Tibial artery (tissue), 4 donors: ENCODE data around the gene CLIP2.

Experiments
- DNase-seq, 2 donors: peaks; one replicate each; pipeline ENCODE4 v3.0.0-alpha.2; 2019
- H3K27ac ChIP-seq, 2 donors: fragments of 200-600 bp; sonication (generic) in 1 of 2; 1 replicate in 1 of 2; 2 replicates in 1 of 2; pipeline ENCODE4 v1.5.1; 2018 to 2019; ENCODE audit warnings: mild to moderate bottlenecking in 1 of 2
- H3K27me3 ChIP-seq, 2 donors: fragments of 200-600 bp; sonication (generic) in 1 of 2; one replicate each; pipeline versions ENCODE4 v1.5.1 to v1.6.0; 2016 to 2019
- H3K36me3 ChIP-seq, 3 donors: fragments of 200-600 bp; sonication (generic) in 2 of 3; one replicate each; pipeline ENCODE4 v1.5.1; 2016 to 2019; ENCODE audit warnings: mild to moderate bottlenecking in 2 of 3
- H3K4me1 ChIP-seq, 4 donors: fragments of 200-600 bp; sonication (generic) in 2 of 4; 1 replicate in 3 of 4; 2 replicates in 1 of 4; pipeline ENCODE4 v1.5.1; 2016 to 2019
- H3K4me3 ChIP-seq, 2 donors: fragments of 200-600 bp; sonication (generic) in 1 of 2; 1 replicate in 1 of 2; 2 replicates in 1 of 2; pipeline ENCODE4 v1.5.1; 2018 to 2019; ENCODE audit warnings: mild to moderate bottlenecking in 2 of 2
- H3K9me3 ChIP-seq, 3 donors: fragments of 200-600 bp; sonication (generic) in 1 of 3; one replicate each; pipeline ENCODE4 v1.5.1; 2016 to 2019
- CTCF ChIP-seq, 2 experiments: fragments of 200-600 bp in 1 of 2; fragments of 450-650 bp in 1 of 2; IDR thresholded peaks; one replicate each; pipeline ENCODE4 v1.5.1; 2017 to 2019; ENCODE audit warnings: antibody characterized with exemption in 2 of 2, mild to moderate bottlenecking in 1 of 2, moderate library complexity in 1 of 2
- intact Hi-C: fragments of 100-400 bp; cut with DNase I; formaldehyde crosslinking; loops from one replicate; pipeline ENCODE4 v1.15.0; 2023; ENCODE audit warnings: low total_unique reads

Gene CLIP2

GRCh38 chr7:74277636-74278035 lies 11.6 kb upstream of the CLIP2 start:
- intact Hi-C loops, result no loop called here
- no peak for DNase-seq
- no peak for TF ChIP-seq CTCF (IDR thresholded peaks at IDR 0.05)
- Histone ChIP-seq H3K4me3 (no peak overlapping the region), H3K27ac (no peak overlapping the region), H3K36me3 (no peaks in the 10 kb centered on the region), H3K9me3 (no peaks in the 10 kb centered on the region), H3K4me1 (peaks cover 0 to 30% (median 11%) of the 10 kb centered on the region in 4 donors), H3K27me3 (no peaks in the 10 kb centered on the region)

GRCh38 chr7:74280985-74281384 lies 8.2 kb upstream of the CLIP2 start:
- Histone ChIP-seq H3K4me3 (no peak overlapping the region), H3K36me3 (no peaks in the 10 kb centered on the region), H3K9me3 (no peaks in the 10 kb centered on the region), H3K27ac (no peak overlapping the region), H3K4me1 (peaks cover 0 to 21% (median 11%) of the 10 kb centered on the region in 4 donors), H3K27me3 (no peaks in the 10 kb centered on the region)
- intact Hi-C loops, result no loop called here
- no peak for TF ChIP-seq CTCF (IDR thresholded peaks at IDR 0.05)
- no peak for DNase-seq

- H3K4me1 ChIP-seq, result peaks cover 0 to 22% (median 11%) of the 10 kb centered on the region in 4 donors
Observed at GRCh38 chr7:74282748-74283459, 6.3 kb upstream of the CLIP2 start.

GRCh38 chr7:74283858-74284447 lies 5.3 kb upstream of the CLIP2 start:
- DNase-seq, result no peak

More at GRCh38 chr7:74282748-74283459, 6.3 kb upstream of the CLIP2 start:
- no peak for TF ChIP-seq CTCF (IDR thresholded peaks at IDR 0.05)
- Histone ChIP-seq H3K9me3 (no peaks in the 10 kb centered on the region), H3K4me3 (no peak overlapping the region), H3K27me3 (no peaks in the 10 kb centered on the region), H3K36me3 (no peaks in the 10 kb centered on the region), H3K27ac (no peak overlapping the region)
- intact Hi-C loops, result no loop called here
- no peak for DNase-seq

GRCh38 chr7:74284781-74285259 lies 4.4 kb upstream of the CLIP2 start:
- H3K4me1 ChIP-seq, result peaks cover 0 to 26% (median 14%) of the 10 kb centered on the region in 4 donors
- intact Hi-C loops, result no loop called here
- no peak for TF ChIP-seq CTCF (IDR thresholded peaks at IDR 0.05)
- H3K27ac ChIP-seq, result no peak overlapping the region
- no peaks in the 10 kb centered on the region for H3K27me3 ChIP-seq
- H3K4me3 ChIP-seq, result no peak overlapping the region
- H3K9me3 ChIP-seq, result no peaks in the 10 kb centered on the region
- no peaks in the 10 kb centered on the region for H3K36me3 ChIP-seq
- DNase-seq, result no peak

More at GRCh38 chr7:74283858-74284447, 5.3 kb upstream of the CLIP2 start:
- no peaks in the 10 kb centered on the region for H3K9me3 ChIP-seq
- no peaks in the 10 kb centered on the region for H3K36me3 ChIP-seq
- no peaks in the 10 kb centered on the region for H3K27me3 ChIP-seq
- H3K27ac ChIP-seq, result no peak overlapping the region
- H3K4me1 ChIP-seq, result peaks cover 0 to 32% (median 18%) of the 10 kb centered on the region in 4 donors
- TF ChIP-seq CTCF (IDR thresholded peaks at IDR 0.05), result no peak
- intact Hi-C loops, result no loop called here
- H3K4me3 ChIP-seq, result no peak overlapping the region
